Measurements from ENCODE around the gene SETD6. TPM values are rescaled to one million over a fixed set of nuclear protein-coding genes. Genes with fewer than 3 reads are reported as not detected.

SETD6 gene
- total RNA-seq, 1 donor from 2014 or later: 34.4 TPM

DNA sequence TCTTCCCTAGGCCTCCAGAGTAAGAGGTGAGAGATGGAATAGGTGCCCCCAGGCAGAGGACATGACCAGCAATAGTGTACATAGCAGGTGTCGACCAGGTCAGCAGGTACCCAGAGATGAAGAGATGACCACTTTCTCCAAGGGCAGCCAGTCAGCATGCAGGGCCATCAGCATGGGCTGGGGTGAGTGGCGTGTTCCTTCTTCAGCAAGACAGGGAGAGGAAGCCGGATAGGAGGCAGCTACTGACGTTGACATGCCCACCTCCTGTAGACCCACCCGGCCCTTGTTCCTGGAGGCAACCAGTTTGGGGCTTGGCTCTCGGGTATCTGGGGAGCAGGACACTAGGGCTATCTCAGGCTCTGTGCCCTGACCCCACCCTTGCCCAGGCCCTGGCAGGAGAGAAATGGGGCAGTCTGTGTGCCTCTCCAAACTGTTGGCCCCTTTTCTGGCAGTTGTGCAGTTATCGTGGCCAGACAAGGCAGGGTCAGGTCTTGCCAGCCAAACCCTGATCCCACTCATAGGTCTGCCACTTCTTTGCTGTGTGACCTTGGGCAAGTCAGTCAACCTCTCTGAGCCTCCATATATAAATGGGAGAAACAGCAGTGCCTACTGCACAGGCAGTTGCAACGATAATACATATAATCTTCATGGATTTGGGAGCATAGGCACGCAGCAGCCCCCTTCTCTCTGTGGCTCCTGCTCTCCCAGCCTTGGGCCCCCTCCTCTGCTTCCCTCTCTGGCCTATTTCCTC lies 16.8 kb upstream of the SETD6 start:
- Mint-ChIP-seq H3K27me3 (peaks cover 4% of the 10 kb centered on the region), H3K4me3 (no peak overlapping the region), H3K27ac (peak overlapping the region; percentile 35), H3K4me1 (peaks cover 14% of the 10 kb centered on the region), H3K36me3 (ENCODE audit: low read depth) (no peaks in the 10 kb centered on the region), H3K9me3 (no peaks in the 10 kb centered on the region)
- intact Hi-C loops (cut with micrococcal nuclease): loop anchor here (1.0 kb wide), 1 partner anchor 235 kb away; no protein-coding TSS in a partner anchor
- DNase-seq: no peak

DNA sequence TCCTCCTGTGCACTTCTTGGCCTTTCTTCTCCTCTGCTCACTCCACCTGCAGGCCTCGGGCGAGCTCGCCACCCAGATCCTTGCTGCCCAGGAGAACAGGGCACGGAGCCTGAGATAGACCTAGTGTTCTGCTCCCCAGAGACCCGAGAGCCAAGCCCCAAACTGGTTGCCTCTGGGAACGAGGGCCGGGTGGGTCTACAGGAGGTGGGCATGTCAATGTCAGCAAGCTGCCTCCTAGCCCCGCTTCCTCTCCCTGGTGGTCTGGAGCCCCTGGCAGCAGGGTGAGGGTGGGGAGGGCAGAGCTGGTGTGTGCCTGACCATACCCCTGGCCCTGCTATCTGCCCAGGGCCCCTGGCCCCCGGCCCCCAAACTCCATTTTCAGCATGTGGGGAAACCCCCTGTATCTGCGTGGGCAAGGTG lies 16.2 kb upstream of the SETD6 start:
- intact Hi-C loops (cut with micrococcal nuclease): loop anchor here (1.0 kb wide), 1 partner anchor 234 kb away; no protein-coding TSS in a partner anchor
- Mint-ChIP-seq H3K9me3 (no peaks in the 10 kb centered on the region), H3K4me3 (no peak overlapping the region), H3K27ac (peak overlapping the region; percentile 35), H3K4me1 (peaks cover 14% of the 10 kb centered on the region), H3K36me3 (ENCODE audit: low read depth) (no peaks in the 10 kb centered on the region), H3K27me3 (peaks cover 4% of the 10 kb centered on the region)
- DNase-seq: no peak

DNA sequence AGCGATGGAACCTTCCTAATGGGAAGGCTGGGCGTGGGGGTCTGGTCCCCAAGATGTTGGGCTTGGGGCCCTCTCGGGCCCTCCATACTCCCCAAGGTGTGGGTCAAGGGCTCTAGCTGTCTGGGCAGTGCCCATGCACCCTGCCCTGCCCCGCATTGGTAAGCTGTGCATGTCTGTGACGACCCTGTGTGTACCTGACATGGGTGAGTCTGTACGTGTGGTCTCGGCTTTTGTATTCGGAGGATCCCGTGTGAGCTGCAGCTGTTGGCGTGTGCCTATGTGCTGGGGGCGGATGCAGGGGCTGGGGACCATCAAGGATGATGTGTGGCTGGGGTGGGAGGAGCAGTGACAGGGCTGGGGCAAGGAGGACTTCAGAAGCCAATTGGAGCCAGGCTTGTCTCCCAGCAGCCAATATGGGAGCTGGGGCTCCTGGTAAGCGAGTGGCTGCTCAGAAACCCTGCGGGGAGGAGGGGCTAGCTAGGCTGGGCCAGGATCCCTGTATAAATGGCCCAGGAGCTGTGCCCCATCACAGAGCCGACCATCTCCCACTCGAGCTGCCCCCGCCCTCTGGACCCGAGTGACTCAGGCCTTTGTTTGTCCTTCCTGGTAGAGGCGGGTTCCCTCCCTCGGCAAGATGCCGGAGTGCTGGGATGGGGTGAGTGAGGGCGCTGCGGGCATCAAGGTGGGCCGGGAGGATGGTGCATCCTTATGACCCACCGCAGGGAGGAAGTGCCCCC lies 15.5 kb upstream of the SETD6 start, which contains the start of gene NDRG4:
TSS of gene NDRG4 (plus strand) at position 529 of the 737 bp plus-strand sequence. CDS start at position 635, 106 bp downstream.
- no peaks in the 10 kb centered on the region for H3K36me3 Mint-ChIP-seq (ENCODE audit: low read depth)
- peak; percentile 75 for DNase-seq
- H3K27ac Mint-ChIP-seq: peak within 1 kb of the TSS; percentile 49
- peaks cover 4% of the 10 kb centered on the region for H3K27me3 Mint-ChIP-seq
- peaks cover 14% of the 10 kb centered on the region for H3K4me1 Mint-ChIP-seq
- no peaks in the 10 kb centered on the region for H3K9me3 Mint-ChIP-seq
- intact Hi-C loops (cut with micrococcal nuclease): loop anchor here (1.0 kb wide), 1 partner anchor 234 kb away; no protein-coding TSS in a partner anchor
- peak within 1 kb of the TSS; percentile 81 for H3K4me3 Mint-ChIP-seq

DNA sequence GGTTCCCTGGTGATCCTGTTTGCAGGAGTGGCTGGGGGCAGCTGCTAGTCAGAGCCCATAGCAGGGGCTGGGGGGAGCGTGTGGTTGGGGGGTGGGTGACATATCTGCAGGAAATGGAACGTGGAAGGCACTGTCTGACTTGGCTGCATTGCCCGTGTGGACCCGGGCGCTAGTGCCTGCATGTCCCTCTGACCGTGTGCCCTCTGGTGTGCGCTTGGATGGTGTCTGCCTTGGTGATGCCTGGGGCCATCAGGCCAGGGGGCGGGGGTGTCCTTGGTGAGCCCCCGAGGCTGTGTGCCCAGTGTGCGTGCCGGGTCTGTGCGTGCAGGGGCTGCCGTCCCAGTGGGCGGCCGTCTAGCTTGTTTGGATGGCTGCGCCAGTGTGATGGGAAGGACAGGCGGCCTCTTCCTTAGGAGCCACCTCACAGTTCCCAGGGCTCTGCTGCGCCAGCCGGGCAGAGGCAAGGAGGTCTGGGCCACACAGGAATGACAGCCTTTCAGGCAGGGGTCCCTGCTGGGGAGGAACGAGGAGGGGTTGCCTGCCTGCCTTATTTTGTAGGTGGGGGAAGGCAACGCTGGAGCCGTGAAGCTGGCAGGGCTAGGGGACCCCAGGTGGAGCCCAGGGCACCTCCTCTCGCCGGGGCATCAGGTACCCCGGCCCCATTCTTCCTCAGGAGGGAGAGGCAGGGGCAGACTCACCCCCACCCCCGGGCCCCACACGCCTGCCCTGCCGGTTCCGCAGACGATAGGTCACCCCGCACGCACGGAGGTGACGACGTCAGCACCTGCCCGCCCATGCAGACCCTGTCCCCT lies 14.7 kb upstream of the SETD6 start:
- Mint-ChIP-seq H3K4me1 (peaks cover 7% of the 10 kb centered on the region), H3K4me3 (peak overlapping the region; percentile 81), H3K36me3 (ENCODE audit: low read depth) (no peaks in the 10 kb centered on the region), H3K9me3 (no peaks in the 10 kb centered on the region), H3K27ac (peak overlapping the region; percentile 49), H3K27me3 (peaks cover 4% of the 10 kb centered on the region)
- DNase-seq: no peak
- intact Hi-C loops (cut with micrococcal nuclease): no loop called here

DNA sequence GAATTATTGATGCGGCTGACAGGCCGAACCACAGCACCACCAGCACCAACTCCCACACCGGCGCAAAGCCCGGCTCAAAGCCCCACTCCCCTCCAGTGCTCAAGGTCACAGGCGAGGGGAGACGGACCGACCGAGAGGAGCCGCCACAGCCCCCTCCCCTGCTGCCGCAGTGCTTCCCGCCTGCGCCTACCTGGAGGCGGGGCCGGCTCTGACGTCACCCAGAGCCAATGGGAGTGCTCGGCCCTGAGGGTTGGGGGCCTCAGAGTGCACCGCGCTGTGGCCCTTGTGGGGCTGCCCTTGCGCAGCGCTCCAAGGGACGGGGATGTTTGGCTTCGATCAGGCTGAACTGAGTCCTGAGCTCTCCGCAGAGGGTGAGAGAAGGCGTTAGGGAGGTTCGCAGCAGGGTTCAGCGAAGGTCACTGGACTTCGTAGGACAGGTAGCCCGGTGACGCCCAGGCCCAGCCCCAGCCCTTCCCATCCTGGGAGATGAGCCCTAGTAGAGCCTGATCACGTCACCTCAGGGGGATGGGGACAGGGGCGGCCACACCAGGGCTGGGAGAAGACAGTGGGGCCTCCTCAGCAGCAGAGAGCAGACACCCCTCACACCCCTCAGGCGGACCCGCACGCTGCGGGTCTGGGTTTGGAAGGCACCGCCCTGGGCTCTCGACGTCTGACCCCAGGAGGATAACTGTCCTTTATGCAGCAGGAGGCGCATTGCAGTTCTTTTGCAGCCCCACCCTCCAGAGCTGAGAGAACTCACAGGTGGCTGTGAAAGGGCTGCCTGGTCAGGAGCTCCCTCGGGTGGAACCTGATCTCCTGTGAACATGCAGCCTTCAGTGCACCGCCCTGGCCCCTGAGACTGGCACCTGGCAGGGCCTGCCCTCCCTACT lies 13.8 kb upstream of the SETD6 start:
- H3K36me3 Mint-ChIP-seq (ENCODE audit: low read depth): no peaks in the 10 kb centered on the region
- H3K4me3 Mint-ChIP-seq: peak overlapping the region; percentile 81
- peaks cover 7% of the 10 kb centered on the region for H3K4me1 Mint-ChIP-seq
- H3K27ac Mint-ChIP-seq: no peak overlapping the region
- DNase-seq: peak; percentile 87
- intact Hi-C loops (cut with micrococcal nuclease): no loop called here
- peaks cover 4% of the 10 kb centered on the region for H3K27me3 Mint-ChIP-seq
- H3K9me3 Mint-ChIP-seq: no peaks in the 10 kb centered on the region

DNA sequence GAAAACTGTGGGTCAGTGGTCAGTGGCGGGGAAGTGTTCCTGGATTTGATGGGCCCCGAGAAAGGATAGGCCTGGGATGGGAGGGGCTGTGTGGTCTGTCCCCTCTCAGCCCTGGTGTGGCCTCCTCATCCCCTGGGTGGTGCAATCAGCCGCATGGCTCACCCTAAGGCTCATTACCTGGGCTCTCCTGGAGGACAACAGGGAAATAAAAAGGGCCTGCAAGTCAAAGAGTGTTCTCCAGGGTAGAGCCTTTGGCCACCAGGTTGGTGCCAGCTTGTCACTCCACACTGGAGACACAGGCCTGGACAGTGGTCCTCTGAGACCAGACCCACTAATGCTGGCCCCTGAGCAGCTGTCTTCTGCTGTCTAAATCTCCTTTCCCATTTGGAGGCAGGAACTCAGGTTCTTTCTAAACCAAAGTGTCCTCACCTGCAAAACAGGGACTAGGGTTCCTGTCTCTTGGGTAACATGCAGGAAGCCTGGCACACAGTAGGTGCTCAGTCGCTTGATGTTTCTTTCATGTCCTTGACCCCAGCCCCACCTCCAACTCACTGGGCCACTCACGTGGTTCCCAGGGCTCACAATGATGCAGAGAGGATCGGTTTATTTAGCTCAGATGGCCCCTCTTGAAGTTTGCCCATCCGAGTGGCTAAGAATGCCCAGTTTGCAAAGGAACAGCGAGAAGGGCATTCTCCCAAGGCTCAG lies 12.9 kb upstream of the SETD6 start:
- Mint-ChIP-seq H3K9me3 (no peaks in the 10 kb centered on the region), H3K27ac (no peak overlapping the region), H3K27me3 (peaks cover 4% of the 10 kb centered on the region), H3K4me3 (no peak overlapping the region), H3K36me3 (ENCODE audit: low read depth) (no peaks in the 10 kb centered on the region), H3K4me1 (peaks cover 7% of the 10 kb centered on the region)
- no peak for DNase-seq
- intact Hi-C loops (cut with micrococcal nuclease): no loop called here

DNA sequence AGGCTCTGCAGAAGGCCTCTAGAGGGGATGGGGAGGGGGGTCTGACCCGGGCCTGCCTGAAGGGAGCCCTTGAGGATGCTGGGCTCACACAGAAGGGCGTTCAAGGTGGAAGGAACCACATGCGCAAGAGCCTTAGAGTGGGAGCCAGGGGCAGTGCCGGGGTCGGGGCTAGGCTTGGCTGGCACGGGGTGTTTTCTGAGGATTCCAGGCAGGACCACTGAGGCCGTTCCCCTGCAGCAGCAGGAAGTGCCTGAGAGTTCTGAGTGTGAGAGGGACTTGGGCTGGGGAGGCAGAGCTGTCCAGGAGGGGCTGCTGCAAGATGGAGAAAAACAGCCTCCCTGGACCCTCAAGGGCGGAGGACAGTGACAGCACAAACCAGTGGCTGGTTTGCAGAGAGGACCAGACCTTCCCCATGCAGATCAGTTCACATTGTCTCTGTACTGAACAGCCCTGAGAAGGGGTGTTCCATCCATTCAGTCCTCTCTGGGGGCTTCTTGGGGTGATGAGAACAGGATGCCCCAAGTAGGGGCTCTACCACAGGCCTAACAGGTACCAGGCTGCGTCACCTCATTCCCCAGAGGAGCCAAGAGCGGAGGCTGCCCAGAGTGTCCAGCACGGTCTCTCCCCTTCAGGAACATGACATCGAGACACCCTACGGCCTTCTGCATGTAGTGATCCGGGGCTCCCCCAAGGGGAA lies 12.0 kb upstream of the SETD6 start:
- Mint-ChIP-seq H3K4me1 (peaks cover 7% of the 10 kb centered on the region), H3K36me3 (ENCODE audit: low read depth) (no peaks in the 10 kb centered on the region), H3K4me3 (no peak overlapping the region), H3K27me3 (peaks cover 4% of the 10 kb centered on the region), H3K9me3 (no peaks in the 10 kb centered on the region), H3K27ac (no peak overlapping the region)
- DNase-seq: no peak
- intact Hi-C loops (cut with micrococcal nuclease): no loop called here

DNA sequence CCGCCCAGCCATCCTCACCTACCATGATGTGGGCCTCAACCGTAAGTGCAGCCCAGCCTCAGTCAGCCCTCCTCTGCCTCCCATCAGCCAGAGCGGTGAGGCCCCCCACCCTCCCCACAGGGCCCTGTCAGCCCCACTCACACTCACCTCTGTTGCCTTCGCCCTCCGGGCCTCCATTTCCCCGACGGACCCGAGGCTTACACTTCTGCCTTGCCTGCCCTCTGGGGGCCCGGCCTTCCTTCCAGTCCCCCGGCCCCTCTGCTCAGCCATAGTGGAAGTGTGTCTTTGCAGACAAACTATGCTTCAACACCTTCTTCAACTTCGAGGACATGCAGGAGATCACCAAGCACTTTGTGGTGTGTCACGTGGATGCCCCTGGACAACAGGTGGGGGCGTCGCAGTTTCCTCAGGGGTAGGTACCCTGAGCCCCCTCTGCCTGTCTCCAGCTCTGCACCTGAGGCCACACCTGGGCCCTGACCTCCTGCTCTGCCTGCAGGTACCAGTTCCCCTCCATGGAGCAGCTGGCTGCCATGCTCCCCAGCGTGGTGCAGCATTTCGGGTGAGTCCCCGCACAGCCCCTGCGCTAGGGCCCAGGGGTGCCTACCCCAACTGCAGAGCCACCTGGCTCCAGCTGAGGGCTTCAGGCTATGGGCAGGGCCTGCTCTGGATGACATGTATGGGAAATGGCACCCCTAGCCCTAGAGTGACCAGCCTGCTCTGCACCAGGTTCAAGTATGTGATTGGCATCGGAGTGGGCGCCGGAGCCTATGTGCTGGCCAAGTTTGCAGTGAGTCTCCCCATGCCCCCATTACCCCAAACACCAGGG lies 11.2 kb upstream of the SETD6 start:
- no peak for DNase-seq
- no peak overlapping the region for H3K27ac Mint-ChIP-seq
- H3K9me3 Mint-ChIP-seq: no peaks in the 10 kb centered on the region
- intact Hi-C loops (cut with micrococcal nuclease): no loop called here
- H3K36me3 Mint-ChIP-seq (ENCODE audit: low read depth): no peaks in the 10 kb centered on the region
- H3K4me1 Mint-ChIP-seq: peaks cover 7% of the 10 kb centered on the region
- H3K4me3 Mint-ChIP-seq: no peak overlapping the region
- H3K27me3 Mint-ChIP-seq: peaks cover 4% of the 10 kb centered on the region

DNA sequence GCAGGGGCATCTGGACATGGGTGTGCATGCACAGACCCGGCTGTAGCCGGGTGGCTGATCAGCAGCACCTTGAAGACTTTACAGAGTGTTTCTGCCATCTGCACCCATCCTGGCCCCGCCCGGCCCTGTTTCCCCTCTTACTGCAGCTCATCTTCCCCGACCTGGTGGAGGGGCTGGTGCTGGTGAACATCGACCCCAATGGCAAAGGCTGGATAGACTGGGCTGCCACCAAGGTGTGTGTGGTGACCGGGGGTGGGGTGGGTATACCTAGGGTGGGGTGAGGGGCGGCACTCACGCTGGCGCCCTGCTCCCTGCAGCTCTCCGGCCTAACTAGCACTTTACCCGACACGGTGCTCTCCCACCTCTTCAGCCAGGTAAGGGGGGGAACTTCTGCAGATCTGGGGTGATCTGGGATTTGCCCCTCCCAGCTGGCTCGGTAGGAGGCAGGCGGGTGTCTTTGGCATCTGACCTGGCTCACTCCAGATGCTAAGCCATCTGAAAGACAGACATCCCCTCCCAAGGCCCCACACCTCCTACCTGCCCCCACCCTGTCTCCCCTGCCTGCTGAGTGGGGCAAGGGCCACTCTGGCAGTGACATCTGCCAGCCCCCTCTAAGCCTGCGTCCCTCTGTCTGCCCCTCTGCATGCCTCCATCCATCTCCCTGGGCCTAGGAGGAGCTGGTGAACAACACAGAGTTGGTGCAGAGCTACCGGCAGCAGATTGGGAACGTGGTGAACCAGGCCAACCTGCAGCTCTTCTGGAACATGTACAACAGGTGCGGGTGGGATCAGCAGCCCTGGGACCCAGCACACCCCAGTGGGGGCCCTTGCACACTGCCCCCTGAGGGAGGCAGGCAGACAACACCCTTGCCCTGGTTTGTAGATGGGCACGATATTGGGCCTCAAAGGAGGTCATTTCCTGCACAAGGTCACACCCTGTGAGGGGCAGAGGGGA lies 8.8 kb upstream of the SETD6 start:
- Mint-ChIP-seq H3K9me3 (no peaks in the 10 kb centered on the region), H3K4me1 (peaks cover 1% of the 10 kb centered on the region), H3K4me3 (no peak overlapping the region), H3K27me3 (no peaks in the 10 kb centered on the region), H3K27ac (no peak overlapping the region), H3K36me3 (ENCODE audit: low read depth) (no peaks in the 10 kb centered on the region)
- intact Hi-C loops (cut with micrococcal nuclease): no loop called here
- no peak for DNase-seq

DNA sequence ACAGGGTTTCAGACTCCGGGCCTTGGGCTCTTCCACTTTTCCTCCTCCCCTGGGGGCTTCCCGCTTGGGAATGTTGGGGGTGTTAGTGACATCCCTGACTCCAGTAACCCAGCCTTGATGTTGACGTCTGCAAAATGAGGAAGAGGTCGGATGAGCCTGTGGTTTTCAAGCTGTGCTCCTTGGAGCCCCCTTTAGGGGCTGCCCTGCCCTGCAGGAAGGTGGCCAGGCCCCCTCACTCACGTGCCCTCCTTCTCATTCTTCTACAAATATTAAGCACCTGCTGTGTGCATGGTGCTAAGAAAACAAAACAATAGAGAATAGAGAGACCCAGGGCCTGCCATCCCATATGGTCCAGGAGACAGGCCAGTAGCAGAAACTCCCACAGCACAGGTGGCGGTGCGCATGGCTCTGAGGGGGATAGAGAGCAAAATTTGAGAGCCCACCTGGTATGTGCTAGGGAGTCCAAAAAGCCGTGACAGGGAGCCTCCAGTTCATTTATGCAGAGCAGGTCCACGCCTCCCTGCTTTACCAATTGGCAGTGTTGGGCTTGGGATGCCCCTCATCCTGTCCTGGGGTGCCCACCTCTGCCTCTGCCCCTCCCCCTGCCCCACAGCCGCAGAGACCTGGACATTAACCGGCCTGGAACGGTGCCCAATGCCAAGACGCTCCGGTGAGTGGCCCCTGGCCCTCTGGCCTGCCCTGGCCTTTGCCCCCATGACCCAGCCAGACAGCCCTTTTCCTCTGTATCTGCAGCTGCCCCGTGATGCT lies 7.9 kb upstream of the SETD6 start:
- Mint-ChIP-seq H3K9me3 (no peaks in the 10 kb centered on the region), H3K36me3 (ENCODE audit: low read depth) (peaks cover 2% of the 10 kb centered on the region), H3K4me3 (no peak overlapping the region), H3K27ac (no peak overlapping the region), H3K27me3 (no peaks in the 10 kb centered on the region), H3K4me1 (peaks cover 2% of the 10 kb centered on the region)
- intact Hi-C loops (cut with micrococcal nuclease): no loop called here
- DNase-seq: no peak
